GM06990 (cell line): ENCODE results near the gene BAZ1A.

Experiments
- DNase-seq: peaks from one replicate; pipeline ENCODE4 v3.0.0-alpha.2; 2011; ENCODE audit not compliant: insufficient read length; ENCODE audit errors: extremely low read depth
- H3K27me3 ChIP-seq: replicated peaks from 2 replicates; pipeline ENCODE4 v1.6.0; 2011; ENCODE audit warnings: low read length; ENCODE audit not compliant: control insufficient read depth, insufficient read depth
- H3K36me3 ChIP-seq: 2 replicates; pipeline ENCODE4 v1.5.1; 2011; ENCODE audit warnings: low read length; ENCODE audit not compliant: control insufficient read depth, insufficient read depth
- H3K4me3 ChIP-seq: replicated peaks from 2 replicates; pipeline ENCODE4 v1.5.1; 2011; ENCODE audit warnings: low read depth, mild to moderate bottlenecking, control low read depth, low read length
- CTCF ChIP-seq: IDR thresholded peaks from 2 replicates; pipeline ENCODE4 v1.5.1; 2011; ENCODE audit warnings: low read length, control low read depth, mild to moderate bottlenecking, inconsistent platforms; ENCODE audit not compliant: insufficient read depth, poor library complexity, severe bottlenecking

The BAZ1A gene

GRCh38 chr14:34714320-34715126 is 160.6 kb downstream of the BAZ1A start, which contains the start of gene CFL2:
Gene CFL2, minus strand, starts transcription at chr14:34714593. Its CDS starts 53 bp downstream, at chr14:34714540.
- TF ChIP-seq CTCF: no peak
- Histone ChIP-seq H3K36me3 (no peaks in the 10 kb centered on the region), H3K27me3 (no peaks in the 10 kb centered on the region), H3K4me3 (peak within 1 kb of the TSS; percentile 86)
- peak; percentile 85 for DNase-seq

GRCh38 chr14:34713681-34714319 is 161.4 kb downstream of the BAZ1A start:
- no peaks in the 10 kb centered on the region for H3K27me3 ChIP-seq
- no peak for DNase-seq

GRCh38 chr14:34713122-34713680 is 162.0 kb downstream of the BAZ1A start:
- Histone ChIP-seq H3K36me3 (no peaks in the 10 kb centered on the region), H3K4me3 (peak overlapping the region; percentile 86), H3K27me3 (no peaks in the 10 kb centered on the region)
- DNase-seq: no peak
- no peak for TF ChIP-seq CTCF

More at GRCh38 chr14:34713681-34714319, 161.4 kb downstream of the BAZ1A start:
- Histone ChIP-seq H3K36me3 (no peaks in the 10 kb centered on the region), H3K4me3 (peak overlapping the region; percentile 86)
- TF ChIP-seq CTCF: no peak

- no peak for TF ChIP-seq CTCF
- DNase-seq: no peak
- Histone ChIP-seq H3K27me3 (no peaks in the 10 kb centered on the region), H3K4me3 (no peak overlapping the region), H3K36me3 (no peaks in the 10 kb centered on the region)
These were observed 163.1 kb downstream of the BAZ1A start for GRCh38 chr14:34711796-34712712.

GRCh38 chr14:34711169-34711568 is 164.0 kb downstream of the BAZ1A start:
- no peak for TF ChIP-seq CTCF
- peak; percentile 22 for DNase-seq
- Histone ChIP-seq H3K4me3 (no peak overlapping the region; the same call in 1 of the 2 replicates), H3K27me3 (no peaks in the 10 kb centered on the region), H3K36me3 (no peaks in the 10 kb centered on the region)
